Mesenchymal stem cell (in vitro differentiated cells and primary cell): Measurements from ENCODE around the gene NEK1.
"Not testable (repeated sequence)": the region's sequence is repeated elsewhere in the genome, so short reads cannot be mapped to it uniquely, and the experiment has no call there.

Experiments
- DNase-seq: peaks from one replicate; pipeline ENCODE4 v3.0.0-alpha.2; 2013
- H2AFZ ChIP-seq: one replicate; pipeline ENCODE4 v1.6.1; 2013; ENCODE audit warnings: low read depth, mild to moderate bottlenecking, control low read depth, inconsistent platforms, low read length, moderate library complexity
- H2AK5ac ChIP-seq: 2 replicates; pipeline ENCODE4 v1.6.1; 2013; ENCODE audit warnings: low read length, moderate library complexity, mild to moderate bottlenecking, inconsistent platforms; ENCODE audit not compliant: severe bottlenecking
- H2BK120ac ChIP-seq: one replicate; pipeline ENCODE4 v1.6.1; 2013; ENCODE audit warnings: low read depth, mild to moderate bottlenecking, inconsistent platforms, low read length, moderate library complexity
- H2BK12ac ChIP-seq, 2 experiments: one replicate each; pipeline ENCODE4 v1.6.1; 2013; ENCODE audit warnings: inconsistent platforms in 2 of 2, low read length in 2 of 2, mild to moderate bottlenecking in 2 of 2, moderate library complexity in 2 of 2, control low read depth in 1 of 2
- H2BK15ac ChIP-seq: one replicate; pipeline ENCODE4 v1.6.1; 2013; ENCODE audit warnings: mild to moderate bottlenecking, low read depth, inconsistent platforms; ENCODE audit not compliant: poor library complexity, severe bottlenecking
- H2BK5ac ChIP-seq: 2 replicates; pipeline ENCODE4 v1.6.1; 2013; ENCODE audit warnings: low read depth, mild to moderate bottlenecking, low read length, control low read depth, inconsistent platforms; ENCODE audit not compliant: poor library complexity, severe bottlenecking
- H3K14ac ChIP-seq, 2 experiments: one replicate each; pipeline ENCODE4 v1.6.1; 2013; ENCODE audit warnings: inconsistent platforms in 2 of 2, low read length in 2 of 2, control low read depth in 1 of 2, mild to moderate bottlenecking in 1 of 2, moderate library complexity in 1 of 2
- H3K18ac ChIP-seq, 2 experiments: one replicate each; pipeline ENCODE4 v1.6.1; 2013; ENCODE audit warnings: inconsistent platforms in 2 of 2, low read length in 2 of 2, control low read depth in 1 of 2, low read depth in 1 of 2, mild to moderate bottlenecking in 1 of 2
- H3K23ac ChIP-seq, 2 experiments: one replicate each; pipeline ENCODE4 v1.6.1; 2013; ENCODE audit warnings: inconsistent platforms in 2 of 2, low read length in 2 of 2, mild to moderate bottlenecking in 2 of 2, moderate library complexity in 2 of 2, control low read depth in 1 of 2
- H3K27ac ChIP-seq: 2 replicates; pipeline ENCODE4 v1.5.1; 2013; ENCODE audit warnings: mild to moderate bottlenecking, moderate library complexity, low read length, control low read depth, inconsistent platforms; ENCODE audit not compliant: poor library complexity, severe bottlenecking
- H3K27me3 ChIP-seq, 2 experiments: 2 replicates each; pipeline versions ENCODE4 v1.6.1 to v1.7.0; 2013; ENCODE audit warnings: low read length in 2 of 2, mild to moderate bottlenecking in 2 of 2, moderate library complexity in 2 of 2, control low read depth in 1 of 2, inconsistent platforms in 1 of 2; ENCODE audit not compliant: control insufficient read depth in 1 of 2, insufficient read depth in 1 of 2
- H3K36me3 ChIP-seq, 2 experiments: 2 replicates each; pipeline versions ENCODE4 v1.6.1 to v1.7.0; 2013; ENCODE audit warnings: low read length in 2 of 2, control low read depth in 1 of 2, inconsistent platforms in 1 of 2, low read depth in 1 of 2, mild to moderate bottlenecking in 1 of 2; ENCODE audit not compliant: insufficient read depth in 2 of 2, control insufficient read depth in 1 of 2
- H3K4ac ChIP-seq, 2 experiments: one replicate each; pipeline ENCODE4 v1.6.1; 2013; ENCODE audit warnings: inconsistent platforms in 2 of 2, low read length in 2 of 2, mild to moderate bottlenecking in 2 of 2, moderate library complexity in 2 of 2, control low read depth in 1 of 2, low read depth in 1 of 2
- H3K4me1 ChIP-seq: 2 replicates; pipeline ENCODE4 v1.6.1; 2013; ENCODE audit warnings: low read depth, low read length, control low read depth; ENCODE audit not compliant: control insufficient read depth, insufficient read depth
- H3K4me2 ChIP-seq: 2 replicates; pipeline ENCODE4 v1.6.1; 2013; ENCODE audit warnings: low read length, mild to moderate bottlenecking, inconsistent platforms; ENCODE audit not compliant: poor library complexity, severe bottlenecking
- H3K4me3 ChIP-seq, 2 experiments: 2 replicates each; pipeline versions ENCODE4 v1.5.1 to v1.7.0; 2013; ENCODE audit warnings: low read length in 2 of 2, mild to moderate bottlenecking in 2 of 2, control low read depth in 1 of 2, low read depth in 1 of 2; ENCODE audit not compliant: insufficient read depth in 1 of 2
- H3K79me1 ChIP-seq: replicated peaks from 2 replicates; pipeline ENCODE4 v1.6.1; 2013; ENCODE audit warnings: mild to moderate bottlenecking, control low read depth, low read length, inconsistent platforms; ENCODE audit not compliant: poor library complexity, severe bottlenecking
- H3K9ac ChIP-seq: 2 replicates; pipeline ENCODE4 v1.7.0; 2013; ENCODE audit warnings: mild to moderate bottlenecking, low read length, moderate library complexity
- H3K9me3 ChIP-seq: 2 replicates; pipeline ENCODE4 v1.7.0; 2013; ENCODE audit warnings: mild to moderate bottlenecking, low read length; ENCODE audit not compliant: control insufficient read depth
- H4K8ac ChIP-seq: one replicate; pipeline ENCODE4 v1.6.1; 2013; ENCODE audit warnings: inconsistent platforms, mild to moderate bottlenecking, low read length, moderate library complexity
- H4K91ac ChIP-seq: one replicate; pipeline ENCODE4 v1.6.1; 2013; ENCODE audit warnings: mild to moderate bottlenecking, low read length, inconsistent platforms
- WGBS: methylation state at CpG from one replicate; pipeline ENCODE4 v1.1.7; 2013; ENCODE audit warnings: mixed read lengths; 5-methylcytosine and 5-hydroxymethylcytosine counted together

The NEK1 gene

DNA sequence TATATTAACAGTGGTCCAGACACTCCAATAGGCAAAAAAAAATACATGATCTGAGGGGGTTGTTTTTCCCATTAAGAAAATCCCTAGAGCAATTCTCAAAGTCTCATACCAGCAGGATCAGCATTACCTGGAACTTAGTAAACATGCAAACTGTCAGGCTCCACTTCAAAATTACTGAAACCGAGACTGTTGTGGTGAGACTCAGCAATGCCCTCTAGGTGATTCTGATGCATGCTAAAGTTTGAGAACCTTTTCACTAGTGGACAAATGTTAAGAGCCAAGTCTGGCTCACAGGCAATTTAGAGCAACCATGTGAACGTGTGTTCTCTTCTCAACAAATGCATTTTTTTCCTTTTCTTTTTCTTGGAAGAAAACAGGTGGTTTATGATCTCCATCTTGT lies 30.2 kb downstream of the NEK1 start:
- Histone ChIP-seq H3K9ac (no peak overlapping the region), H3K14ac (no peak overlapping the region), H3K23ac (no peak overlapping the region), H3K27ac (no peak overlapping the region), H2AFZ (no peak overlapping the region), H2BK15ac (no peak overlapping the region), H3K4me3 (no peak overlapping the region), H3K4me1 (no peaks in the 10 kb centered on the region), H3K9me3 (no peaks in the 10 kb centered on the region), H2BK5ac (no peak overlapping the region), H2AK5ac (no peak overlapping the region), H4K8ac (no peak overlapping the region), H3K27me3 (no peaks in the 10 kb centered on the region), H2BK120ac (no peak overlapping the region), H3K36me3 (peaks cover 3 to 35% of the 10 kb centered on the region in 2 experiments), H2BK12ac (no peak overlapping the region), H3K4me2 (no peak overlapping the region), H3K18ac (no peak overlapping the region), H4K91ac (no peak overlapping the region), H3K4ac (no peak overlapping the region), H3K79me1 (no peaks in the 10 kb centered on the region)
- no peak for DNase-seq
- WGBS, result 88% methylated on average over 1 of the region's 2 CpGs

DNA sequence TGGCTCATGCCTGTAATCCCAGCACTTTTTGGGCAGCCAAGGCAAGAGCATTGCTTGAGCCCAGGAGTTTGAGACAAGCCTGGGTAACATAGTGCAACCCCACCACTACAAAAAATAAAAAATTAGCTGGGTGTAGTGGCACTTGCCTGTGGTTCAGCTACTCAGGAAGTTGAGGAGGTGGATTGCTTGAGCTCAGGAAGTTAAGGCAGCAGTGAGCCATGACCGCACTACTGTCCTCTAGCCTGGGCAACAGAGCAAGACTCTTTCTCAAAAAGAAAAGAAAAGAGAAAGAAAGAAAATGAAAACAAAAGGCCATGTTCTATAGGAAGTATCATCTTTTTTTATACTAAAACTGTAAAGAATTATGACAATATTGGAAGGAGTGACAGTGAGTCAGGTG lies 38.5 kb downstream of the NEK1 start:
- peaks cover 11 to 42% of the 10 kb centered on the region in 2 experiments for H3K36me3 ChIP-seq
- H3K4me1 ChIP-seq, result no peaks in the 10 kb centered on the region
- no peak overlapping the region for H3K18ac ChIP-seq
- DNase-seq, result no peak
- WGBS, result no CpG with 5 or more reads among the region's 1 CpG
- no peak overlapping the region for H2AK5ac ChIP-seq
- no peak overlapping the region for H2BK12ac ChIP-seq
- H3K9me3 ChIP-seq, result no peaks in the 10 kb centered on the region
- no peak overlapping the region for H3K23ac ChIP-seq
- no peak overlapping the region for H2BK5ac ChIP-seq
- H3K4ac ChIP-seq, result no peak overlapping the region
- no peak overlapping the region for H2BK15ac ChIP-seq
- no peak overlapping the region for H3K4me3 ChIP-seq
- no peak overlapping the region for H4K8ac ChIP-seq
- H4K91ac ChIP-seq, result no peak overlapping the region
- H3K9ac ChIP-seq, result no peak overlapping the region
- H3K79me1 ChIP-seq, result no peaks in the 10 kb centered on the region
- no peak overlapping the region for H2BK120ac ChIP-seq
- H3K4me2 ChIP-seq, result no peak overlapping the region
- no peak overlapping the region for H2AFZ ChIP-seq
- no peaks in the 10 kb centered on the region for H3K27me3 ChIP-seq
- H3K14ac ChIP-seq, result no peak overlapping the region
- H3K27ac ChIP-seq, result no peak overlapping the region

DNA sequence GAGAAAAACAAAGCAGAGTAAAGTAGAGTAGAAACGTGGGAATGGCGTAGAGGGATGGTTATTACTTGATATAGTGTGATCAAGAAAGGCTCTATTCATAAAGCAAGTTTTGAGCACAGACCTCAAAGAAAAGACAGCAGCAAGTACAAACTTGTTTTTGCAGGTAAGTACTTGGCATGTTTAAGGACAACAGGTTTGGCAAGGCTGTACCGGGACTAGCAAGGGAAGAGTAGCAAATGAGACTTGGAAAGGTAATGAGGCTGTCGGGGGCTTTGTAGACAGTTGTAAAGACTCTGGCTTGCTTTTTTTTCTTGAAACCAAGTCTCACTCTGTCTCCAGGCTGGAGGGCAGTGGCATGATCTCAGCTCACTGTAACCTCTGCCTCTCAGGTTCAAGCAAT lies 40.9 kb downstream of the NEK1 start:
- H3K9me3 ChIP-seq, result no peaks in the 10 kb centered on the region
- no peak overlapping the region for H2BK120ac ChIP-seq
- H3K4me1 ChIP-seq, result no peaks in the 10 kb centered on the region
- no peak overlapping the region for H3K23ac ChIP-seq
- H2AK5ac ChIP-seq, result no peak overlapping the region
- H2AFZ ChIP-seq, result no peak overlapping the region
- H4K8ac ChIP-seq, result no peak overlapping the region
- no peak overlapping the region for H3K9ac ChIP-seq
- no peak overlapping the region for H3K4me3 ChIP-seq
- no peak overlapping the region for H2BK12ac ChIP-seq
- no peaks in the 10 kb centered on the region for H3K79me1 ChIP-seq
- H3K27me3 ChIP-seq, result no peaks in the 10 kb centered on the region
- H3K4ac ChIP-seq, result no peak overlapping the region
- no peak overlapping the region for H3K14ac ChIP-seq
- no peak overlapping the region for H3K4me2 ChIP-seq
- H3K18ac ChIP-seq, result no peak overlapping the region
- WGBS, result 99% methylated on average over 4 of the region's 4 CpGs
- peaks cover 11 to 34% of the 10 kb centered on the region in 2 experiments for H3K36me3 ChIP-seq
- H2BK15ac ChIP-seq, result no peak overlapping the region
- no peak overlapping the region for H2BK5ac ChIP-seq
- no peak overlapping the region for H4K91ac ChIP-seq
- DNase-seq, result no peak
- no peak overlapping the region for H3K27ac ChIP-seq

DNA sequence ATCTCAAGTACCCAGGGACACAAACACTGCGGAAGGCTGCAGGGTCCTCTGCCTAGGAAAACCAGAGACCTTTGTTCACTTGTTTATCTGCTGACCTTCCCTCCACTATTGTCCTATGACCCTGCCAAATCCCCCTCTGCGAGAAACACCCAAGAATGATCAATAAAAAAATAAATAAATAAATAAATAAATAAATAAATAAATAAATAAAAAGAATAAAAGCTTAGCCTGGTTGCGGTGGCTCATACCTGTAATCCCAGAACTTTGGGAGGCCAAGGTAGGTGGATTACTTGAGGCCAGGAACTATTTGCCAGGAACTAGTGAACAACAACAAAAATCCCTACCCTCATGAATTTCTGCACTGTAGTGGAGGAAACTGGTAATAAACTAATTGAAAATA lies 41.4 kb downstream of the NEK1 start:
- H3K23ac ChIP-seq, H2BK12ac ChIP-seq, H2BK15ac ChIP-seq, H2BK5ac ChIP-seq, H3K27ac ChIP-seq, H3K4me2 ChIP-seq, H4K91ac ChIP-seq, DNase-seq, H3K4ac ChIP-seq, H3K9ac ChIP-seq, H3K4me3 ChIP-seq, H3K9me3 ChIP-seq, H3K14ac ChIP-seq, H2AFZ ChIP-seq, H3K27me3 ChIP-seq, H2AK5ac ChIP-seq, H4K8ac ChIP-seq, H3K79me1 ChIP-seq, H3K4me1 ChIP-seq, H2BK120ac ChIP-seq, H3K18ac ChIP-seq: not testable (repeated sequence)
- no CpG with 5 or more reads among the region's 3 CpGs for WGBS
- peaks cover 11 to 30% of the 10 kb centered on the region in 2 experiments for H3K36me3 ChIP-seq
